HL-60 (cell line): ENCODE measurements around the gene GAK.

Experiments used
- DNase-seq, 2 experiments: peaks; one replicate each; pipeline ENCODE4 v3.0.0-alpha.2; 2010 to 2020; ENCODE audit warnings: low read depth in 1 of 2, low spot score in 1 of 2
- H3K27ac ChIP-seq: fragments of 250-450 bp; sonication (Bioruptor Pico); replicated peaks from 2 replicates; pipeline ENCODE4 v1.5.1; 2020; ENCODE audit warnings: mild to moderate bottlenecking, moderate library complexity
- H3K27me3 ChIP-seq: fragments of 250-450 bp; sonication (Bioruptor Pico); 2 replicates; pipeline ENCODE4 v1.5.1; 2021; ENCODE audit warnings: mild to moderate bottlenecking, moderate library complexity; ENCODE audit not compliant: insufficient read depth, poor library complexity, severe bottlenecking
- H3K4me3 ChIP-seq: replicated peaks from 2 replicates; pipeline ENCODE4 v1.5.1; 2011; ENCODE audit warnings: mild to moderate bottlenecking, control low read depth, low read length; ENCODE audit not compliant: insufficient read depth
- GABPA ChIP-seq: IDR thresholded peaks from 2 replicates; pipeline ENCODE4 v1.6.1; 2012; ENCODE audit warnings: low read depth
- POLR2AphosphoS5 ChIP-seq: IDR thresholded peaks from 2 replicates; pipeline ENCODE4 v1.6.1; 2012; ENCODE audit warnings: low read depth
- SPI1 ChIP-seq: IDR thresholded peaks from 2 replicates; pipeline ENCODE4 v1.6.1; 2012; ENCODE audit warnings: low read depth, mild to moderate bottlenecking, borderline replicate concordance
- TF ChIP-seq, protein P1 (sequence below): IDR thresholded peaks from one replicate; pipeline ENCODE4 v1.5.1; 2011; ENCODE audit warnings: low read length, control low read depth, inconsistent platforms; ENCODE audit not compliant: insufficient read depth
- TF ChIP-seq, protein P2 (sequence below): IDR thresholded peaks from 2 replicates; pipeline ENCODE4 v1.6.1; 2012; ENCODE audit warnings: low read depth; ENCODE audit not compliant: insufficient replicate concordance

Gene GAK

DNA sequence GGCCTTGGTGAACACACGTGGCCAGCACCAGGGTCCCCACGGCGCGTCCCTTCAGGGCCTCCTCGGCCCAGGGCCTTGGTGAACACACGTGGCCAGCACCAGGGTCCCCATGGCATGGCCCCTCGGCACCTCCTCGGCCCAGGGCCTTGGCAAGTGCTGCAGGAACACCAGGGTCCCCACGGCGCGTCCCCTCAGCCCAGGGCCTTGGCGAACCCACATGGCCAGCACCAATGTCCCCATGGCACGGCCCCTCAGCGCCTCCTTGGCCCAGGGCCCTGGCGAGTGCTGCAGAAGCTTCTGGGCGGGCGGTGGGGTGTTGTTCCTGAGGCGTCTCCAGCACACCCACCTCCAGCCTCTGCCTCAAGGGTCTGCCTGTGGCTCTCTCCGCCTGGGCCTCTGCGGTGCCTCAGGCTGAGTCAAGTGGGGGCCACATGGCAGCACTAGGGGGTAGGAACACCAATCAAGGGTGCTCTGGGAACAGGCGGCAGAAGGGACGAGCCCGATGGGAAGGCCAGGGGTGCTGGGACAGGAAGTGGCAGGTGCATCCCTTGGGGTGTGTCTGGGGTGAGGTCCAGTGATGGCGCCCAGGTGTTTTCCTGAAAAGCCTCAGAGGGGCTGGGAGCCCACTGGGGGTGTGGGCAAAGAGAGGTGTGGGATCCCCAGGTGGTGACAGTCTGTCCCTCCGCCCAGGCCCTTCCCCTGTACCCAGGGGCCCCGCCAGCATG is 64.4 kb downstream of the GAK start:
- no peak for TF ChIP-seq POLR2AphosphoS5
- TF ChIP-seq, protein P1, sequence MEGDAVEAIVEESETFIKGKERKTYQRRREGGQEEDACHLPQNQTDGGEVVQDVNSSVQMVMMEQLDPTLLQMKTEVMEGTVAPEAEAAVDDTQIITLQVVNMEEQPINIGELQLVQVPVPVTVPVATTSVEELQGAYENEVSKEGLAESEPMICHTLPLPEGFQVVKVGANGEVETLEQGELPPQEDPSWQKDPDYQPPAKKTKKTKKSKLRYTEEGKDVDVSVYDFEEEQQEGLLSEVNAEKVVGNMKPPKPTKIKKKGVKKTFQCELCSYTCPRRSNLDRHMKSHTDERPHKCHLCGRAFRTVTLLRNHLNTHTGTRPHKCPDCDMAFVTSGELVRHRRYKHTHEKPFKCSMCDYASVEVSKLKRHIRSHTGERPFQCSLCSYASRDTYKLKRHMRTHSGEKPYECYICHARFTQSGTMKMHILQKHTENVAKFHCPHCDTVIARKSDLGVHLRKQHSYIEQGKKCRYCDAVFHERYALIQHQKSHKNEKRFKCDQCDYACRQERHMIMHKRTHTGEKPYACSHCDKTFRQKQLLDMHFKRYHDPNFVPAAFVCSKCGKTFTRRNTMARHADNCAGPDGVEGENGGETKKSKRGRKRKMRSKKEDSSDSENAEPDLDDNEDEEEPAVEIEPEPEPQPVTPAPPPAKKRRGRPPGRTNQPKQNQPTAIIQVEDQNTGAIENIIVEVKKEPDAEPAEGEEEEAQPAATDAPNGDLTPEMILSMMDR = no peak
- no peak for TF ChIP-seq GABPA
- TF ChIP-seq, protein P2, sequence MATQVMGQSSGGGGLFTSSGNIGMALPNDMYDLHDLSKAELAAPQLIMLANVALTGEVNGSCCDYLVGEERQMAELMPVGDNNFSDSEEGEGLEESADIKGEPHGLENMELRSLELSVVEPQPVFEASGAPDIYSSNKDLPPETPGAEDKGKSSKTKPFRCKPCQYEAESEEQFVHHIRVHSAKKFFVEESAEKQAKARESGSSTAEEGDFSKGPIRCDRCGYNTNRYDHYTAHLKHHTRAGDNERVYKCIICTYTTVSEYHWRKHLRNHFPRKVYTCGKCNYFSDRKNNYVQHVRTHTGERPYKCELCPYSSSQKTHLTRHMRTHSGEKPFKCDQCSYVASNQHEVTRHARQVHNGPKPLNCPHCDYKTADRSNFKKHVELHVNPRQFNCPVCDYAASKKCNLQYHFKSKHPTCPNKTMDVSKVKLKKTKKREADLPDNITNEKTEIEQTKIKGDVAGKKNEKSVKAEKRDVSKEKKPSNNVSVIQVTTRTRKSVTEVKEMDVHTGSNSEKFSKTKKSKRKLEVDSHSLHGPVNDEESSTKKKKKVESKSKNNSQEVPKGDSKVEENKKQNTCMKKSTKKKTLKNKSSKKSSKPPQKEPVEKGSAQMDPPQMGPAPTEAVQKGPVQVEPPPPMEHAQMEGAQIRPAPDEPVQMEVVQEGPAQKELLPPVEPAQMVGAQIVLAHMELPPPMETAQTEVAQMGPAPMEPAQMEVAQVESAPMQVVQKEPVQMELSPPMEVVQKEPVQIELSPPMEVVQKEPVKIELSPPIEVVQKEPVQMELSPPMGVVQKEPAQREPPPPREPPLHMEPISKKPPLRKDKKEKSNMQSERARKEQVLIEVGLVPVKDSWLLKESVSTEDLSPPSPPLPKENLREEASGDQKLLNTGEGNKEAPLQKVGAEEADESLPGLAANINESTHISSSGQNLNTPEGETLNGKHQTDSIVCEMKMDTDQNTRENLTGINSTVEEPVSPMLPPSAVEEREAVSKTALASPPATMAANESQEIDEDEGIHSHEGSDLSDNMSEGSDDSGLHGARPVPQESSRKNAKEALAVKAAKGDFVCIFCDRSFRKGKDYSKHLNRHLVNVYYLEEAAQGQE = no peak
- no peak for TF ChIP-seq SPI1
- H3K27me3 ChIP-seq = no peaks in the 10 kb centered on the region
- no peak for DNase-seq
- no peak overlapping the region for H3K27ac ChIP-seq
- H3K4me3 ChIP-seq = no peak overlapping the region

DNA sequence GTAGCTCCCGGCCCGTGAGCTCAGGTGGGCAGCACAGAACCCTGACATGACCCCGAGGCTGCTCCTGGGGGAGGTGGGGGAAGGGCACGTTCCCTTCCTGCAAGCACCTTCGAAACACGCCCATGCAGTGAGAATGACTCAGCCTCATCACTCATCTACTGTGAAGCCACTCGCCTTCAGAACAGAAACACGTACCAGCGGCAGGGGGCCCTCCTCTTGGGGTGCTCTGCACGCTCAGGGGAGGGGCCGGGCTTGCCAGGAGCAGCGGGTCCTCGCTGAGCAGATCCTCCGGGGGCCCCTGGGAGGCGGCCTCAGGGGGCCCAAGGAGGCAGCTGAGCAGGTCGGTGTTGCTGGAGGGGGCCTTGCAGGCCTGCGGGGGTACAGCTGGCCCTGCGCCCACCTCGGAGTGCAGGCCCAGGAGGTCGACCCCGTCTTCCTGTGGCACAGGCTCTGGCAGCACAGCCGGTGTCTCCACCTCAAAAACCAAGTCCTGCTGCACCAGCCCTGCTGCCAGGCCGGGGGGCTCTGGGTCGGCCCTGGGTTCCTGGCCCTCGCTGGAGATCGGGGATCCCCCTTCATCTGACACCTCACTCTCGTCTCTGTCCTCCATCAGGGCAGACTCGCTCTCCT is 65.2 kb downstream of the GAK start:
- DNase-seq = no peak
- H3K4me3 ChIP-seq = no peak overlapping the region
- H3K27ac ChIP-seq = no peak overlapping the region
- TF ChIP-seq, protein P2 = no peak
- TF ChIP-seq POLR2AphosphoS5 (no peak), GABPA (no peak), SPI1 (no peak)
- TF ChIP-seq, protein P1 = no peak
- H3K27me3 ChIP-seq = no peaks in the 10 kb centered on the region

DNA sequence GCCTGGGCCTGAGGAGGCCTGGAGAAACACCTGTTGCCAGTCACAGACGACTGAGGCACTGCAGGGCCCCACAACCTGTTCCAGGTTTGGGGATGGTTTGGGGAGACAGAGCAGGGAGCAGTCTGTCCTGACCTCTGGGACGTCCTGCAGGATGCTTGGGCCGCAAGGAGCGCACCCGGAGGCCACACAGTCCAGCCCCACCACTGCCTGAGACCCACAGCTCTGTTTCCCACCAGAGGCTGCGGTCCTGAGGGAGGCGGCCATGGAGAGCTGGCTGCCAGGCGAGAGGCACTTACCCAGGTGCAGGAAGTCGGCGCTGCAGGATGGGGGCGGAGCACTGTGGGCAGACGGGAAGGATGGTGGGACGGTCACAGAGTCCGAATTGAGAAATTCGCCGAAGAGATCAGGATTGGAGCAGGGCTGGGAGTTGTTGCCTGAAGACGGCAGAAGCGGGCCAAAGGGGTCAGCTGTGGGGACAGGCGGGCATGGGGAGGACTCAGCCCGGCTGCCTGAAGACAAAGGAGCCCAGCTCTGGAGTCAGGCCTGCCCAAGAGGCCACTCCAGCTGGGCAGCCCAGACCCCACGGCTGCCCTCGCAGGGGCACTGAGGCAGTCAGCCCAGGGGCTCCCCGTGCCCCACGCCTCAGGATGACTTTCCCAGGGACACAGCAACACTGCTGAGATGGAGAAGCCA is 65.9 kb downstream of the GAK start:
- no peak for DNase-seq

More for the DNA sequence above, 65.9 kb downstream of the GAK start:
- Histone ChIP-seq H3K27me3 (no peaks in the 10 kb centered on the region), H3K4me3 (no peak overlapping the region), H3K27ac (no peak overlapping the region)
- no peak for TF ChIP-seq POLR2AphosphoS5
- TF ChIP-seq SPI1 = no peak
- TF ChIP-seq, protein P1 = no peak
- no peak for TF ChIP-seq GABPA
- TF ChIP-seq, protein P2 = no peak
